Measurements from ENCODE around the gene LMX1A.

- TF ChIP-seq POLR2A (IDR thresholded peaks at IDR 0.05) = no peak
- TF ChIP-seq CTCF (IDR thresholded peaks at IDR 0.05) = no peak
Observed at GRCh38 chr1:165376041-165376810, 19.7 kb upstream of the LMX1A start.

Data from esophagus squamous epithelium (tissue), 4 donors.